BJ (cell line): ENCODE results near the gene GPR137B. TPM values are rescaled to one million over a fixed set of nuclear protein-coding genes. Genes with fewer than 3 reads are reported as not detected.

Experiments
- CTCF ChIA-PET: fragments of 350-600 bp; formaldehyde crosslinking; extraction: SDS; loops from one replicate; lab custom pipeline; 2021; ENCODE audit warnings: antibody characterized with exemption, inconsistent platforms; lab: Yijun Ruan, JAX
- POLR2A ChIA-PET: fragments of 300-600 bp; sonication (Branson Sonifier 250); formaldehyde crosslinking; extraction: SDS; loops from one replicate; lab custom pipeline; 2021; ENCODE audit warnings: antibody characterized with exemption; lab: Charles Lee
- DNase-seq: peaks from one replicate; pipeline ENCODE4 v3.0.0-alpha.2; 2011; ENCODE audit warnings: low read depth
- H3K27me3 ChIP-seq: 2 replicates; pipeline ENCODE4 v1.6.0; 2011; ENCODE audit warnings: low read length; ENCODE audit not compliant: control insufficient read depth, insufficient read depth
- H3K36me3 ChIP-seq: 2 replicates; pipeline ENCODE4 v1.5.1; 2011; ENCODE audit warnings: low read length; ENCODE audit not compliant: control insufficient read depth, insufficient read depth
- H3K4me3 ChIP-seq: 2 replicates; pipeline ENCODE4 v1.5.1; 2011; ENCODE audit warnings: low read depth, mild to moderate bottlenecking, control low read depth, low read length
- polyA plus RNA-seq: library from polyadenylated mRNA; depleted of rRNA; stranded (reverse); fragments of >200 nt; gene quantifications from 2 replicates; pipeline ENCODE4 v1.2.3, GENCODE V29; 2011
- TF ChIP-seq, protein P1 (sequence below): IDR thresholded peaks from 2 replicates; pipeline ENCODE4 v1.5.1; 2011; ENCODE audit warnings: low read depth, mild to moderate bottlenecking, control low read depth, inconsistent platforms, low read length, moderate library complexity; ENCODE audit not compliant: insufficient read depth

Gene GPR137B
- polyA plus RNA-seq, 1 experiment: 7.8 TPM

- H3K4me3 ChIP-seq: no peak overlapping the region
- no peak for DNase-seq
- no peaks in the 10 kb centered on the region; the same call in 1 of the 2 replicates for H3K36me3 ChIP-seq
- CTCF ChIA-PET: no interaction called here
- TF ChIP-seq, protein P1, sequence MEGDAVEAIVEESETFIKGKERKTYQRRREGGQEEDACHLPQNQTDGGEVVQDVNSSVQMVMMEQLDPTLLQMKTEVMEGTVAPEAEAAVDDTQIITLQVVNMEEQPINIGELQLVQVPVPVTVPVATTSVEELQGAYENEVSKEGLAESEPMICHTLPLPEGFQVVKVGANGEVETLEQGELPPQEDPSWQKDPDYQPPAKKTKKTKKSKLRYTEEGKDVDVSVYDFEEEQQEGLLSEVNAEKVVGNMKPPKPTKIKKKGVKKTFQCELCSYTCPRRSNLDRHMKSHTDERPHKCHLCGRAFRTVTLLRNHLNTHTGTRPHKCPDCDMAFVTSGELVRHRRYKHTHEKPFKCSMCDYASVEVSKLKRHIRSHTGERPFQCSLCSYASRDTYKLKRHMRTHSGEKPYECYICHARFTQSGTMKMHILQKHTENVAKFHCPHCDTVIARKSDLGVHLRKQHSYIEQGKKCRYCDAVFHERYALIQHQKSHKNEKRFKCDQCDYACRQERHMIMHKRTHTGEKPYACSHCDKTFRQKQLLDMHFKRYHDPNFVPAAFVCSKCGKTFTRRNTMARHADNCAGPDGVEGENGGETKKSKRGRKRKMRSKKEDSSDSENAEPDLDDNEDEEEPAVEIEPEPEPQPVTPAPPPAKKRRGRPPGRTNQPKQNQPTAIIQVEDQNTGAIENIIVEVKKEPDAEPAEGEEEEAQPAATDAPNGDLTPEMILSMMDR: no peak
- no peaks in the 10 kb centered on the region for H3K27me3 ChIP-seq
- POLR2A ChIA-PET: no interaction called here
Observed at GRCh38 chr1:236149696-236150228, 7.4 kb downstream of the GPR137B start.

DNA sequence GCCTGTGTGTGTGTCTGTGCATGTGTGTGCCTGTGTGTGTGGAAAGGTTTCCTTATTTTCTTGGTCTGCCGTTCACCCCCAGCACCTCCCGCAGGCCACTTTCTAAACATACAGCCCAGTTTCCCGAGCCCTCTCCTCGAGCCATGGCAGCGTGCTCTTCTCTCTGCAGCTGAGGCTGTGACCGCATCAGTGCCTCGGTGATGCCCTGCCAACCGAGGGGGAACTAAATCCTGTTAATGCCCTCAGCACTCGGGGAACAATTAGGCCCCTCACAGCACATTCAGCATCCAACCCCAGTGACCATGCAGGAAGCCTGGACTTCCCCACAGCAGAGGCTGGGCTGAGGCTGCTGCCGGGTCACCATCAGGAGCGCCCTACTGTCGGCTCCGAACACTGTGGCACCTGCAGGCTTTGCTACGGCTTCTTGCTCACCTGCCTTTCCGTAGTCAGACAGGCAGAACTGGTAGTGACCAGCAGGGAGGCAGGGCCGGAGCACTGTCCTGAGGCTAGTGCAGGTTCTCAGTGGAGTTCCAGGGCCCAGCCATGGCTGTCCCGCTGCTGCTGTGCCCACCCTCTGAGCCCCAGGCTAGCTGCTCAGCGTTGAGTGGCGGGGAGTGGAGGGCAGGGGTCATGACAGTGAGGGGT is 8.1 kb downstream of the GPR137B start:
- CTCF ChIA-PET: no interaction called here
- no peak overlapping the region for H3K4me3 ChIP-seq
- TF ChIP-seq, protein P1: no peak
- no peaks in the 10 kb centered on the region for H3K27me3 ChIP-seq
- POLR2A ChIA-PET: no interaction called here
- H3K36me3 ChIP-seq: no peaks in the 10 kb centered on the region; the same call in 1 of the 2 replicates
- DNase-seq: no peak

- DNase-seq: no peak
- H3K4me3 ChIP-seq: no peak overlapping the region
- POLR2A ChIA-PET: no interaction called here
- CTCF ChIA-PET: no interaction called here
- H3K27me3 ChIP-seq: no peaks in the 10 kb centered on the region
- TF ChIP-seq, protein P1: no peak
- no peaks in the 10 kb centered on the region; the same call in 1 of the 2 replicates for H3K36me3 ChIP-seq
Observed at GRCh38 chr1:236150986-236151385, 8.6 kb downstream of the GPR137B start.

DNA sequence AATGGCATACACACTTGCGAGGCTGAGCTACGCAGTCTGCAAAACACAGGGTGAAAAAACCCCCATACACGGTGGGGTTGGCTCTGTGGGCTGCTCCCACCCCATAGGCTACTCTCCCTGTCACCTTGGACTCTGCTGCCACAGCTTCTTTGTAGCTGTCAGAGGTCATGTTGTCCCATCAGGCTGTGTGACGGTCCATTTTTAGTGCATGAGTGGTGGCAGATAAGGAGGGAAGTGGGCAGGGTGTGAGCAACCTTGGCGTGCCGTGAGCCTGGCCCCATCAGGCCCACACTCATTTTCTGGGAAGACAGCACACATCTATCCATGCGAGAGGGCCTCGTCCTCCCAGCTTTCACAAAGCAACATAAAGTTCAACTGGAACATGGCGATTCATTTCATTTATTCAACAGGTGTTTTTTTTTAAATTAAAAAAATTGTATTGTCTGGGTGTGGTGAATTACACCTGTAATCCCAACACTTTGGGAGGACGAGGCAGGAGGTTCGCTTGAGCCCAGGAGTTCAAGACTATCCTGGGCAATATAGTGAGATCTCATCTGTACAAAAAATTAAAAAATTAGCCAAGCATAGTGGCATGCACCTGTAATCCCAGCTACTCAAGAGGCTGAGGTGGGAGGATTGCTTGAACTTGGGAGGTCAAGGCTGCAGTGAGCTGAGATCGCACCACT is 9.5 kb downstream of the GPR137B start:
- TF ChIP-seq, protein P1: no peak
- no peaks in the 10 kb centered on the region; the same call in 1 of the 2 replicates for H3K36me3 ChIP-seq
- no peak for DNase-seq
- no peaks in the 10 kb centered on the region for H3K27me3 ChIP-seq
- POLR2A ChIA-PET: no interaction called here
- CTCF ChIA-PET: interaction anchor here (0.6 kb wide), 1 partner anchor 692 kb away, joined by 3 read pairs; no protein-coding TSS in a partner anchor
- H3K4me3 ChIP-seq: no peak overlapping the region

GRCh38 chr1:236154126-236154525 is 11.8 kb downstream of the GPR137B start:
- H3K4me3 ChIP-seq: no peak overlapping the region
- DNase-seq: no peak
- POLR2A ChIA-PET: no interaction called here
- H3K27me3 ChIP-seq: no peaks in the 10 kb centered on the region
- TF ChIP-seq, protein P1: no peak
- CTCF ChIA-PET: no interaction called here
- no peaks in the 10 kb centered on the region for H3K36me3 ChIP-seq
